IMR-90 (cell line): ENCODE data around the gene ENOX1. TPM values are rescaled to one million over a fixed set of nuclear protein-coding genes. Genes with fewer than 3 reads are reported as not detected.

Source experiments
- ATAC-seq: fragments of 200-7000 bp; cut with Tn5 transposase; 2 replicates; pipeline ENCODE4 v1.9.1; 2020; ENCODE audit warnings: low read depth, mild to moderate bottlenecking, moderate library complexity
- BruUV-seq: library from RNA; stranded (reverse); fragments of 400-500 nt; replicated peaks from 2 replicates; lab custom pipeline; 2021; lab: Mats Ljungman, UMichigan
- CTCF ChIA-PET: fragments of 300-600 bp; formaldehyde crosslinking; extraction: SDS; loops from one replicate; lab custom pipeline; 2021; ENCODE audit warnings: antibody characterized with exemption; lab: Yijun Ruan, JAX
- POLR2A ChIA-PET: fragments of 300-600 bp; sonication (Branson Sonifier 250); formaldehyde crosslinking; loops from one replicate; lab custom pipeline; 2022; ENCODE audit warnings: antibody characterized with exemption; ENCODE audit not compliant: unreplicated experiment; lab: Charles Lee
- DNase-seq: peaks from one replicate; pipeline ENCODE4 v3.0.0; 2013
- H2AFZ ChIP-seq: replicated peaks from 2 replicates; pipeline ENCODE3; 2013; ENCODE audit warnings: low read length, mild to moderate bottlenecking; ENCODE audit not compliant: poor library complexity
- H2AK5ac ChIP-seq: 2 replicates; pipeline ENCODE4 v1.6.1; 2013; ENCODE audit warnings: low read depth, low read length, inconsistent platforms
- H2AK9ac ChIP-seq: replicated peaks from 2 replicates; pipeline ENCODE3; 2013; ENCODE audit warnings: mild to moderate bottlenecking, low read depth, low read length, moderate library complexity; ENCODE audit not compliant: poor library complexity
- H2BK120ac ChIP-seq: 2 replicates; pipeline ENCODE4 v1.6.1; 2013; ENCODE audit warnings: low read depth, low read length, inconsistent platforms
- H2BK15ac ChIP-seq: 3 replicates; pipeline ENCODE4 v1.6.1; 2013; ENCODE audit warnings: low read depth, low read length, inconsistent platforms
- H2BK20ac ChIP-seq: 2 replicates; pipeline ENCODE4 v1.6.1; 2013; ENCODE audit warnings: low read depth, mild to moderate bottlenecking, inconsistent platforms, low read length, moderate library complexity
- H2BK5ac ChIP-seq: 2 replicates; pipeline ENCODE4 v1.6.1; 2013; ENCODE audit warnings: mild to moderate bottlenecking, low read depth, low read length, inconsistent platforms; ENCODE audit not compliant: poor library complexity, severe bottlenecking
- H3K14ac ChIP-seq: replicated peaks from 2 replicates; pipeline ENCODE4 v1.6.1; 2013; ENCODE audit warnings: low read depth, low read length, inconsistent platforms
- H3K18ac ChIP-seq: 2 replicates; pipeline ENCODE4 v1.6.1; 2013; ENCODE audit warnings: low read depth, low read length, control low read depth
- H3K23ac ChIP-seq: 2 replicates; pipeline ENCODE4 v1.6.1; 2013; ENCODE audit warnings: low read depth, low read length, inconsistent platforms
- H3K27ac ChIP-seq: 2 replicates; pipeline ENCODE4 v1.5.1; 2013; ENCODE audit warnings: mild to moderate bottlenecking, control low read depth, low read length; ENCODE audit not compliant: insufficient read depth
- H3K27me3 ChIP-seq: 2 replicates; pipeline ENCODE4 v1.6.1; 2013; ENCODE audit warnings: low read length; ENCODE audit not compliant: control insufficient read depth, insufficient read depth
- H3K36me3 ChIP-seq: 2 replicates; pipeline ENCODE4 v1.6.1; 2013; ENCODE audit warnings: low read length, mixed read lengths; ENCODE audit not compliant: control insufficient read depth, insufficient read depth
- H3K4ac ChIP-seq: 2 replicates; pipeline ENCODE4 v1.6.1; 2013; ENCODE audit warnings: low read depth, low read length, inconsistent platforms
- H3K4me1 ChIP-seq: 2 replicates; pipeline ENCODE4 v1.6.1; 2013; ENCODE audit warnings: low read length, mixed read lengths; ENCODE audit not compliant: control insufficient read depth, insufficient read depth
- H3K4me2 ChIP-seq: 2 replicates; pipeline ENCODE4 v1.6.1; 2013; ENCODE audit warnings: low read depth, mild to moderate bottlenecking, control low read depth, low read length, moderate library complexity
- H3K4me3 ChIP-seq: 2 replicates; pipeline ENCODE4 v1.5.1; 2013; ENCODE audit warnings: low read depth, mild to moderate bottlenecking, control low read depth, low read length, moderate library complexity; ENCODE audit not compliant: insufficient read depth
- H3K56ac ChIP-seq: 2 replicates; pipeline ENCODE4 v1.6.1; 2013; ENCODE audit warnings: low read length, inconsistent platforms; ENCODE audit not compliant: insufficient read depth; ENCODE audit errors: extremely low read depth
- H3K79me1 ChIP-seq, 2 experiments: 2 replicates each; pipeline ENCODE4 v1.6.1; 2013; ENCODE audit warnings: low read length in 2 of 2, inconsistent platforms in 1 of 2, low read depth in 1 of 2
- H3K9ac ChIP-seq: 2 replicates; pipeline ENCODE4 v1.6.1; 2013; ENCODE audit warnings: low read depth, low read length, control low read depth
- H3K9me1 ChIP-seq: 2 replicates; pipeline ENCODE4 v1.6.1; 2013; ENCODE audit warnings: low read length, inconsistent platforms; ENCODE audit not compliant: insufficient read depth
- H3K9me3 ChIP-seq: 2 replicates; pipeline ENCODE4 v1.6.1; 2013; ENCODE audit warnings: low read length; ENCODE audit not compliant: control insufficient read depth, insufficient read depth
- H4K20me1 ChIP-seq: 2 replicates; pipeline ENCODE4 v1.6.1; 2013; ENCODE audit warnings: low read length, inconsistent platforms; ENCODE audit not compliant: insufficient read depth
- H4K5ac ChIP-seq: 2 replicates; pipeline ENCODE4 v1.6.1; 2013; ENCODE audit warnings: mild to moderate bottlenecking, low read depth, low read length, control low read depth
- H4K8ac ChIP-seq, 2 experiments: 2 replicates each; pipeline ENCODE4 v1.6.1; 2013; ENCODE audit warnings: low read depth in 2 of 2, low read length in 2 of 2, control low read depth in 1 of 2, inconsistent platforms in 1 of 2
- H4K91ac ChIP-seq: 2 replicates; pipeline ENCODE4 v1.6.1; 2013; ENCODE audit warnings: low read depth, low read length, inconsistent platforms; ENCODE audit not compliant: insufficient read depth
- BHLHE40 ChIP-seq: fragments of 150-350 bp; IDR thresholded peaks from 2 replicates; pipeline ENCODE4 v1.6.1; 2016; ENCODE audit warnings: mild to moderate bottlenecking, low read depth, low read length
- CEBPB ChIP-seq: IDR thresholded peaks from 2 replicates; pipeline ENCODE4 v1.6.1; 2012; ENCODE audit warnings: low read depth, low read length, improper control_type of control experiment
- CHD1 ChIP-seq: IDR thresholded peaks from 2 replicates; pipeline ENCODE4 v1.6.1; 2012; ENCODE audit warnings: low read depth, low read length, improper control_type of control experiment
- CTCF ChIP-seq: conservative IDR thresholded peaks from 2 replicates; pipeline ENCODE4 v1.5.1; 2012; ENCODE audit warnings: mild to moderate bottlenecking, low read depth, low read length, improper control_type of control experiment
- ELK1 ChIP-seq: fragments of 150-350 bp; IDR thresholded peaks from 2 replicates; pipeline ENCODE4 v1.6.1; 2016; ENCODE audit warnings: low read depth, mild to moderate bottlenecking, low read length, moderate library complexity, borderline replicate concordance
- FOS ChIP-seq: fragments of 150-350 bp; IDR thresholded peaks from 2 replicates; pipeline ENCODE4 v1.6.1; 2016; ENCODE audit warnings: low read depth, low read length
- MAFK ChIP-seq: IDR thresholded peaks from 2 replicates; pipeline ENCODE4 v1.6.1; 2012; ENCODE audit warnings: low read depth, low read length, improper control_type of control experiment
- MAZ ChIP-seq: IDR thresholded peaks from 2 replicates; pipeline ENCODE4 v1.6.1; 2012; ENCODE audit warnings: low read depth, mild to moderate bottlenecking, low read length, improper control_type of control experiment, moderate library complexity, borderline replicate concordance
- MXI1 ChIP-seq: IDR thresholded peaks from 2 replicates; pipeline ENCODE4 v1.6.1; 2012; ENCODE audit warnings: low read depth, mild to moderate bottlenecking, low read length, moderate library complexity, borderline replicate concordance
- NFE2L2 ChIP-seq: fragments of 150-350 bp; IDR thresholded peaks from 2 replicates; pipeline ENCODE4 v1.6.1; 2016; ENCODE audit warnings: low read depth, mild to moderate bottlenecking, low read length
- POLR2A ChIP-seq: IDR thresholded peaks from 2 replicates; pipeline ENCODE4 v1.6.1; 2012; ENCODE audit warnings: mild to moderate bottlenecking, low read depth, low read length
- RAD21 ChIP-seq: IDR thresholded peaks from 2 replicates; pipeline ENCODE4 v1.6.1; 2012; ENCODE audit warnings: low read length, improper control_type of control experiment
- RCOR1 ChIP-seq: IDR thresholded peaks from 2 replicates; pipeline ENCODE4 v1.6.1; 2012; ENCODE audit warnings: mild to moderate bottlenecking, low read length, improper control_type of control experiment; ENCODE audit not compliant: insufficient replicate concordance
- USF2 ChIP-seq: fragments of 150-350 bp; IDR thresholded peaks from 2 replicates; pipeline ENCODE4 v1.6.1; 2017; ENCODE audit warnings: mild to moderate bottlenecking, antibody characterized with exemption, low read length, low read depth
- WGBS, 2 experiments: methylation state at CpG; one replicate each; pipeline versions ENCODE4 v1.1.5 to v1.1.7; 2013; ENCODE audit warnings: missing lambda C conversion rate in 2 of 2; ENCODE audit not compliant: insufficient read length in 1 of 2; ENCODE audit errors: extremely low coverage in 2 of 2; 5-methylcytosine and 5-hydroxymethylcytosine counted together
- dilution Hi-C: fragments of 300-500 bp; cut with HindIII; formaldehyde crosslinking; loops from one replicate; pipeline ENCODE4 v1.14.3; 2018; ENCODE audit warnings: low sequenced_read_pairs; ENCODE audit not compliant: unreplicated experiment
- in situ Hi-C: fragments of 300-500 bp; cut with MboI; formaldehyde crosslinking; loops from 3 replicates; pipeline ENCODE4 v1.14.3; 2019; ENCODE audit warnings: low sequenced_read_pairs, inconsistent platforms, mixed read lengths
- intact Hi-C: fragments of 100-400 bp; cut with micrococcal nuclease; formaldehyde crosslinking; loops from 2 replicates; pipeline ENCODE4 v1.10.0; 2022
- polyA plus RNA-seq, 3 experiments: library from polyadenylated mRNA; depleted of rRNA; stranded (reverse); fragments of >200 nt; gene quantifications; 2 replicates each; pipeline ENCODE4 v1.2.3, GENCODE V29; 2012; ENCODE audit warnings: low replicate concordance in 1 of 3
- total RNA-seq: library from RNA; depleted of rRNA; stranded (reverse); fragments of >200 nt; gene quantifications from 2 replicates; pipeline ENCODE4 v1.2.3, GENCODE V29; 2012

ENOX1 gene
- total and polyA plus RNA-seq, 2 of the 4 experiments (the other 2 are of a cell fraction), result 0.99 to 1.3 TPM

GRCh38 chr13:43431290-43431716 is 355.5 kb downstream of the ENOX1 start:
- intact Hi-C loops (no loop called here), in situ Hi-C loops (no loop called here), dilution Hi-C loops (no loop called here)
- Histone ChIP-seq H4K8ac (no peak overlapping the region), H3K9me1 (no peaks in the 10 kb centered on the region), H3K4me2 (no peak overlapping the region), H3K4ac (no peak overlapping the region), H3K9me3 (no peaks in the 10 kb centered on the region), H2BK15ac (no peak overlapping the region), H2BK120ac (no peak overlapping the region), H4K91ac (no peak overlapping the region), H3K18ac (no peak overlapping the region), H2BK20ac (no peak overlapping the region), H2BK5ac (no peak overlapping the region), H2AK9ac (no peak overlapping the region), H3K36me3 (no peaks in the 10 kb centered on the region), H2AFZ (no peak overlapping the region), H3K9ac (no peak overlapping the region), H3K4me1 (no peaks in the 10 kb centered on the region; the same call in 1 of the 2 replicates), H3K14ac (no peak overlapping the region), H3K56ac (no peak overlapping the region), H3K79me1 (no peaks in the 10 kb centered on the region), H3K4me3 (no peak overlapping the region), H4K5ac (no peak overlapping the region), H3K27ac (no peak overlapping the region), H2AK5ac (no peak overlapping the region), H4K20me1 (no peaks in the 10 kb centered on the region), H3K23ac (no peak overlapping the region), H3K27me3 (peaks cover 2% of the 10 kb centered on the region; the same call in 1 of the 2 replicates)
- POLR2A ChIA-PET, result interaction anchor here (0.6 to 0.7 kb wide), 3 partner anchors 10 to 233 kb away, joined by 3 to 7 read pairs (median 6); no protein-coding TSS in a partner anchor
- ATAC-seq (no peak), DNase-seq (no peak)
- no TSS peak for BruUV-seq
- TF ChIP-seq MXI1, result no peak
- TF ChIP-seq RAD21, result no peak
- no peak for TF ChIP-seq CHD1
- TF ChIP-seq RCOR1, result no peak
- TF ChIP-seq USF2, result no peak
- no peak for TF ChIP-seq MAZ
- no peak for TF ChIP-seq BHLHE40
- TF ChIP-seq ELK1, result no peak
- no peak for TF ChIP-seq NFE2L2
- TF ChIP-seq FOS, result no peak
- no peak for TF ChIP-seq CTCF
- TF ChIP-seq CEBPB, result no peak
- no peak for TF ChIP-seq MAFK
- no peak for TF ChIP-seq POLR2A
- CTCF ChIA-PET, result no interaction called here
- no CpG with 5 or more reads among the region's 4 CpGs for WGBS, 2 experiments
